GM06990 (cell line): ENCODE results near the gene PRRT1B.

Experiments used
- DNase-seq: peaks from one replicate; pipeline ENCODE4 v3.0.0-alpha.2; 2011; ENCODE audit not compliant: insufficient read length; ENCODE audit errors: extremely low read depth
- H3K27me3 ChIP-seq: replicated peaks from 2 replicates; pipeline ENCODE4 v1.6.0; 2011; ENCODE audit warnings: low read length; ENCODE audit not compliant: control insufficient read depth, insufficient read depth
- H3K36me3 ChIP-seq: 2 replicates; pipeline ENCODE4 v1.5.1; 2011; ENCODE audit warnings: low read length; ENCODE audit not compliant: control insufficient read depth, insufficient read depth
- H3K4me3 ChIP-seq: replicated peaks from 2 replicates; pipeline ENCODE4 v1.5.1; 2011; ENCODE audit warnings: low read depth, mild to moderate bottlenecking, control low read depth, low read length
- CTCF ChIP-seq: IDR thresholded peaks from 2 replicates; pipeline ENCODE4 v1.5.1; 2011; ENCODE audit warnings: low read length, control low read depth, mild to moderate bottlenecking, inconsistent platforms; ENCODE audit not compliant: insufficient read depth, poor library complexity, severe bottlenecking

PRRT1B gene

GRCh38 chr9:131559421-131560000 lies 14.2 kb downstream of the PRRT1B start:
- DNase-seq, result no peak

DNA sequence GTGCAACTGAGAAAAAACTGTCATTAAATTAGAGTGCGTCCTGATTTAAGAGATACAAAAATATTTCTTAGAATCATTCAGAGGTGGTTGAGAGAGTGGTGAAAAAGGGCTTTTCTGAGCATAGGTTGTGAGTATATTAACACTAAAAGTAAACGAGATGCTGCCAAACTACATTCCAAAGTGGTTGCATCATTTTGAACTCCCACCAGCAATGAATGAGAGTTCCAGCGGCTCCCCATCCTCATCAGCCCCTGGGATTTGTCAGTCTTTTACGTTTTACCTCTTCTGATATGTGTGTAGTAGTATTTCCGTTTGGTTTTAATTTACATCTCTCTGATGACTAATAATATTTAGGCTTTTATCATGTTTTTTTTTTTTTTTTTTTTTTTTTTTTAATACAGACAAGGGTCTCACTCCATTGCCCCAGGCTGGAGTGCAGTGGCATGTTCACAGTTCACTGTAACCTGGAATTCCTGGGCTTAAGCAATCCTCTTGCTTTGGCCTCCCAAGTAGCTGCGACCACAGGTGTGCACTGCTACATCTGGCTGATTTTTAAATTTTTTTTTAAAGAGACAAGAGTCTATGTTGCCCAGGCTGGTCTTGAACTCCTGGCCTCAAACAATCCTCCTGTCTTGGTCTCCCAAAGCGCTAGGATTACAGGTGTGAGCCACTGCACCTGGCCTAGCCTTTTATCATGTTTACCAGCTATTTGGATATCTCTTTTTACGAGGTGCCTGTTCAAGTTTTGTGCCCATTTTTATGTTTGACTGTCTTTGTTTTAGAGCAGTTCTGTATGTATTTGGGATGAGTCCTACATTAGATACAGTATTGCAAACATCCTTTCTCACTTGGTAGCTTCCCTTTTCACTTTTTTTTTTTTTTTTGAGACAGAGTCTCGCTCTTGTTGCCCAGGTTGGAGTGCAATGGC lies 17.0 kb downstream of the PRRT1B start:
- DNase-seq, result no peak
- no peak for TF ChIP-seq CTCF
- Histone ChIP-seq H3K36me3 (no peaks in the 10 kb centered on the region), H3K27me3 (no peaks in the 10 kb centered on the region), H3K4me3 (no peak overlapping the region)

More at GRCh38 chr9:131559421-131560000, 14.2 kb downstream of the PRRT1B start:
- H3K4me3 ChIP-seq, result no peak overlapping the region
- H3K27me3 ChIP-seq, result no peaks in the 10 kb centered on the region
- no peaks in the 10 kb centered on the region for H3K36me3 ChIP-seq
- TF ChIP-seq CTCF, result no peak

DNA sequence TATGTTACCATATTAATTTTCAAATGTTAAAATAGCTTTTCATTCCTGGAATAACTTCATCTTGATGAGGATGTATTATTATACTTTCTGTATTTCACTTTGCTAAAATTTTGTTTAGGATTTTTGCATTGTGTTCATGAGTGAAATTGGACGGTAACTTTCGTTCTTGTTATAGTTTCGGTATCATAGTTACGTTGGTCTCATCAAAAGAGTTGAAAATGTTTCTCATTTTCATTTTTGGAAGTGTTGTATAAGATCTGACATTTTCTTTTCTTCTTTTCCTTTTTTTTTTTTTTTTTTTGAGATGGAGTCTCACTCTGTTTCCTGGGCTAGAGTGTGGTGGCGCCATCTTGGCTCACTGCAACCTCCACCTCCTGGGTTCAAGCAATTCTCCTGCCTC lies 20.0 kb downstream of the PRRT1B start:
- no peak for TF ChIP-seq CTCF
- H3K27me3 ChIP-seq, result no peaks in the 10 kb centered on the region
- DNase-seq, result no peak
- peaks cover 7% of the 10 kb centered on the region for H3K36me3 ChIP-seq
- H3K4me3 ChIP-seq, result no peak overlapping the region

- H3K36me3 ChIP-seq, result peaks cover 9% of the 10 kb centered on the region
- no peak overlapping the region for H3K4me3 ChIP-seq
- no peak for DNase-seq
- TF ChIP-seq CTCF, result no peak
- no peaks in the 10 kb centered on the region for H3K27me3 ChIP-seq
Measured at GRCh38 chr9:131566158-131566557, 20.8 kb downstream of the PRRT1B start.

GRCh38 chr9:131567910-131568309 lies 22.6 kb downstream of the PRRT1B start:
- H3K36me3 ChIP-seq, result peaks cover 14% of the 10 kb centered on the region

More at GRCh38 chr9:131567910-131568309, 22.6 kb downstream of the PRRT1B start:
- no peak for TF ChIP-seq CTCF
- no peak overlapping the region for H3K4me3 ChIP-seq
- no peak for DNase-seq
- H3K27me3 ChIP-seq, result no peaks in the 10 kb centered on the region
